WTC11 (cell line): ENCODE results near the gene SNIP1. TPM values are rescaled to one million over a fixed set of nuclear protein-coding genes. Genes with fewer than 3 reads are reported as not detected.
"Not testable (repeated sequence)": the region's sequence is repeated elsewhere in the genome, so short reads cannot be mapped to it uniquely, and the experiment has no call there.

ENCODE experiments used
- ATAC-seq: fragments of 200-7000 bp; cut with Tn5 transposase; 2 replicates; pipeline ENCODE4 v1.10.0; 2021; ENCODE audit warnings: mild to moderate bottlenecking, moderate library complexity
- CTCF ChIA-PET: fragments of 300-600 bp; sonication (Branson Sonifier 250); formaldehyde crosslinking; loops from one replicate; lab custom pipeline; 2021; ENCODE audit warnings: antibody characterized with exemption; lab: Charles Lee
- POLR2A ChIA-PET: fragments of 350-600 bp; sonication (Branson Sonifier 250); formaldehyde crosslinking; loops from one replicate; lab custom pipeline; 2021; ENCODE audit warnings: antibody characterized with exemption; lab: Charles Lee
- DNase-seq: peaks from one replicate; pipeline ENCODE4 v3.0.0; 2021; ENCODE audit warnings: low spot score
- H3K27ac Mint-ChIP-seq: 2 replicates; pipeline ENCODE4 v1.8.0; 2021; ENCODE audit warnings: mixed read lengths
- H3K27me3 Mint-ChIP-seq: 2 replicates; pipeline ENCODE4 v1.8.0; 2021; ENCODE audit warnings: low read depth, mild to moderate bottlenecking, moderate library complexity, mixed read lengths
- H3K36me3 Mint-ChIP-seq: 2 replicates; pipeline ENCODE4 v1.8.0; 2021; ENCODE audit warnings: mixed read lengths
- H3K4me1 Mint-ChIP-seq: 2 replicates; pipeline ENCODE4 v1.8.0; 2022; ENCODE audit warnings: mixed read lengths
- H3K4me3 Mint-ChIP-seq: 2 replicates; pipeline ENCODE4 v1.8.0; 2021; ENCODE audit warnings: mild to moderate bottlenecking, moderate library complexity, mixed read lengths
- H3K9me3 Mint-ChIP-seq: 2 replicates; pipeline ENCODE4 v1.8.0; 2021; ENCODE audit warnings: mixed read lengths
- ATF6 ChIP-seq: sonication (generic); formaldehyde crosslinking; IDR thresholded peaks from 2 replicates; pipeline ENCODE4 v1.8.1; 2023; ENCODE audit warnings: mild to moderate bottlenecking, missing genetic modification reagents
- FOXJ3 ChIP-seq: sonication (generic); formaldehyde crosslinking; IDR thresholded peaks from 2 replicates; pipeline ENCODE4 v1.9.0; 2021; ENCODE audit warnings: missing genetic modification reagents, mild to moderate bottlenecking, borderline replicate concordance
- FOXK1 ChIP-seq: sonication (generic); formaldehyde crosslinking; IDR thresholded peaks from 2 replicates; pipeline ENCODE4 v1.8.0; 2022; ENCODE audit warnings: mild to moderate bottlenecking, moderate library complexity, missing genetic modification reagents
- GABPB1 ChIP-seq: sonication (generic); formaldehyde crosslinking; IDR thresholded peaks from 2 replicates; pipeline ENCODE4 v1.8.1; 2023; ENCODE audit warnings: mild to moderate bottlenecking, missing genetic modification reagents
- NFYB ChIP-seq: sonication (generic); formaldehyde crosslinking; conservative IDR thresholded peaks from 2 replicates; pipeline ENCODE4 v1.8.0; 2022; ENCODE audit warnings: low read depth, missing genetic modification reagents
- SP1 ChIP-seq: sonication (generic); formaldehyde crosslinking; conservative IDR thresholded peaks from 2 replicates; pipeline ENCODE4 v1.8.1; 2022; ENCODE audit warnings: missing genetic modification reagents
- STAT6 ChIP-seq: sonication (generic); formaldehyde crosslinking; conservative IDR thresholded peaks from 2 replicates; pipeline ENCODE4 v1.8.1; 2023; ENCODE audit warnings: mild to moderate bottlenecking, low read depth, missing genetic modification reagents, moderate library complexity
- ZBTB21 ChIP-seq: sonication (generic); formaldehyde crosslinking; IDR thresholded peaks from 2 replicates; pipeline ENCODE4 v1.8.1; 2023; ENCODE audit warnings: mild to moderate bottlenecking, missing genetic modification reagents, borderline replicate concordance
- ZBTB43 ChIP-seq: sonication (generic); formaldehyde crosslinking; IDR thresholded peaks from 2 replicates; pipeline ENCODE4 v1.8.1; 2023; ENCODE audit warnings: mild to moderate bottlenecking, missing genetic modification reagents
- ZNF317 ChIP-seq: sonication (generic); formaldehyde crosslinking; IDR thresholded peaks from 2 replicates; pipeline ENCODE4 v1.8.1; 2023; ENCODE audit warnings: low read depth, mild to moderate bottlenecking, moderate library complexity, missing genetic modification reagents, borderline replicate concordance
- ZNF671 ChIP-seq: fragments of 250-450 bp; sonication (Bioruptor Pico); IDR thresholded peaks from 2 replicates; pipeline ENCODE4 v1.8.0; 2021; ENCODE audit warnings: mild to moderate bottlenecking
- ZSCAN18 ChIP-seq: fragments of 250-450 bp; sonication (Bioruptor Pico); IDR thresholded peaks from 2 replicates; pipeline ENCODE4 v2.1.2; 2022; ENCODE audit warnings: mild to moderate bottlenecking, moderate library complexity
- total RNA-seq: library from RNA; stranded (reverse); gene quantifications from 3 replicates; pipeline ENCODE4 v1.2.3, GENCODE V29; 2021
- TF ChIP-seq, protein P1 (sequence below): sonication (generic); formaldehyde crosslinking; IDR thresholded peaks from 2 replicates; pipeline ENCODE4 v1.8.1; 2023; ENCODE audit warnings: mild to moderate bottlenecking, missing genetic modification reagents, moderate library complexity
- TF ChIP-seq, protein P2 (sequence below): sonication (generic); formaldehyde crosslinking; IDR thresholded peaks from 2 replicates; pipeline ENCODE4 v1.8.0; 2022; ENCODE audit warnings: missing genetic modification reagents

Gene SNIP1
- total RNA-seq, 1 experiment from 2014 or later = 18.3 TPM

- CTCF ChIA-PET = no interaction called here
- POLR2A ChIA-PET = no interaction called here
- ATAC-seq (no peak), DNase-seq (no peak)
- Mint-ChIP-seq H3K4me1 (no peaks in the 10 kb centered on the region), H3K9me3 (no peaks in the 10 kb centered on the region), H3K27ac (peak overlapping the region; percentile 51; the same call in 1 of the 2 replicates), H3K4me3 (no peak overlapping the region)
- TF ChIP-seq ZBTB21 (no peak), ZSCAN18 (CRISPR knock-in tag) (no peak), ZNF317 (CRISPR knock-in tag) (no peak), GABPB1 (CRISPR knock-in tag) (no peak), SP1 (CRISPR knock-in tag) (no peak), NFYB (CRISPR knock-in tag) (no peak), ZBTB43 (CRISPR knock-in tag) (no peak), ZNF671 (CRISPR knock-in tag) (no peak), ATF6 (CRISPR knock-in tag) (no peak), FOXK1 (CRISPR knock-in tag) (no peak), STAT6 (no peak), FOXJ3 (CRISPR knock-in tag) (no peak)
- TF ChIP-seq, protein P1, sequence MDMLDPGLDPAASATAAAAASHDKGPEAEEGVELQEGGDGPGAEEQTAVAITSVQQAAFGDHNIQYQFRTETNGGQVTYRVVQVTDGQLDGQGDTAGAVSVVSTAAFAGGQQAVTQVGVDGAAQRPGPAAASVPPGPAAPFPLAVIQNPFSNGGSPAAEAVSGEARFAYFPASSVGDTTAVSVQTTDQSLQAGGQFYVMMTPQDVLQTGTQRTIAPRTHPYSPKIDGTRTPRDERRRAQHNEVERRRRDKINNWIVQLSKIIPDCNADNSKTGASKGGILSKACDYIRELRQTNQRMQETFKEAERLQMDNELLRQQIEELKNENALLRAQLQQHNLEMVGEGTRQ (CRISPR knock-in tag) = no peak
- TF ChIP-seq, protein P2, sequence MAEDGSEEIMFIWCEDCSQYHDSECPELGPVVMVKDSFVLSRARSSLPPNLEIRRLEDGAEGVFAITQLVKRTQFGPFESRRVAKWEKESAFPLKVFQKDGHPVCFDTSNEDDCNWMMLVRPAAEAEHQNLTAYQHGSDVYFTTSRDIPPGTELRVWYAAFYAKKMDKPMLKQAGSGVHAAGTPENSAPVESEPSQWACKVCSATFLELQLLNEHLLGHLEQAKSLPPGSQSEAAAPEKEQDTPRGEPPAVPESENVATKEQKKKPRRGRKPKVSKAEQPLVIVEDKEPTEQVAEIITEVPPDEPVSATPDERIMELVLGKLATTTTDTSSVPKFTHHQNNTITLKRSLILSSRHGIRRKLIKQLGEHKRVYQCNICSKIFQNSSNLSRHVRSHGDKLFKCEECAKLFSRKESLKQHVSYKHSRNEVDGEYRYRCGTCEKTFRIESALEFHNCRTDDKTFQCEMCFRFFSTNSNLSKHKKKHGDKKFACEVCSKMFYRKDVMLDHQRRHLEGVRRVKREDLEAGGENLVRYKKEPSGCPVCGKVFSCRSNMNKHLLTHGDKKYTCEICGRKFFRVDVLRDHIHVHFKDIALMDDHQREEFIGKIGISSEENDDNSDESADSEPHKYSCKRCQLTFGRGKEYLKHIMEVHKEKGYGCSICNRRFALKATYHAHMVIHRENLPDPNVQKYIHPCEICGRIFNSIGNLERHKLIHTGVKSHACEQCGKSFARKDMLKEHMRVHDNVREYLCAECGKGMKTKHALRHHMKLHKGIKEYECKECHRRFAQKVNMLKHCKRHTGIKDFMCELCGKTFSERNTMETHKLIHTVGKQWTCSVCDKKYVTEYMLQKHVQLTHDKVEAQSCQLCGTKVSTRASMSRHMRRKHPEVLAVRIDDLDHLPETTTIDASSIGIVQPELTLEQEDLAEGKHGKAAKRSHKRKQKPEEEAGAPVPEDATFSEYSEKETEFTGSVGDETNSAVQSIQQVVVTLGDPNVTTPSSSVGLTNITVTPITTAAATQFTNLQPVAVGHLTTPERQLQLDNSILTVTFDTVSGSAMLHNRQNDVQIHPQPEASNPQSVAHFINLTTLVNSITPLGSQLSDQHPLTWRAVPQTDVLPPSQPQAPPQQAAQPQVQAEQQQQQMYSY = no peak
- TF ChIP-seq, all 79 proteins: peak for 0
- Mint-ChIP-seq H3K36me3 (peaks cover 55% of the 10 kb centered on the region), H3K27me3 (no peaks in the 10 kb centered on the region)
These were observed 13.9 kb downstream of the SNIP1 start for GRCh38 chr1:37540036-37540785.

DNA sequence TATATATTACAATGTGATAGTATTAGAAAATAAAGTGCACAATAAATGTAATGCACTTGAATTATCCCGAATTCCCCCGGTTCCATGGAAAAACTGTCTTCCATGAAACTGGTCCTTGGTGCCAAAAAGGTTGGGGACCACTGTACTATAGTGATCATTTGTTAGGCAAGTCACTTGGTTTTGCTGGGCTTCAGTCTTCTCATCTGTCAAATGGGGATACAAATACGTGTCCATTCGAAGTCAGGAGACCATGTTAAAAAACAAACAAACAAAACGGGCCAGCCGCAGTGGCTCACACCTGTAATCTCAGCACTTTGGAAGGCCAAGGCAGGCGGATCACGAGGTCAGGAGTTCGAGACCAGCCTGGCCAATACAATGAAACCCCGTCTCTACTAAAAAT is 14.9 kb downstream of the SNIP1 start:
- ATAC-seq, H3K27me3 Mint-ChIP-seq, POLR2A ChIA-PET, H3K4me3 Mint-ChIP-seq, H3K9me3 Mint-ChIP-seq, H3K27ac Mint-ChIP-seq, CTCF ChIA-PET, DNase-seq, H3K4me1 Mint-ChIP-seq: not testable (repeated sequence)
- peaks cover 54% of the 10 kb centered on the region for H3K36me3 Mint-ChIP-seq
